AG09309 (cell line): ENCODE results near the gene SMOC1.

Source experiments
- DNase-seq: peaks from one replicate; pipeline ENCODE4 v3.0.0-alpha.2; 2010; ENCODE audit warnings: low read depth
- H3K4me3 ChIP-seq: 2 replicates; pipeline ENCODE4 v1.5.1; 2011; ENCODE audit warnings: mild to moderate bottlenecking, low read depth, low read length, moderate library complexity; ENCODE audit not compliant: control insufficient read depth
- CTCF ChIP-seq: IDR thresholded peaks from 2 replicates; pipeline ENCODE4 v1.5.1; 2011; ENCODE audit warnings: mild to moderate bottlenecking, low read depth, low read length, inconsistent platforms; ENCODE audit not compliant: insufficient read depth, control insufficient read depth; ENCODE audit errors: missing control alignments

SMOC1 gene

DNA sequence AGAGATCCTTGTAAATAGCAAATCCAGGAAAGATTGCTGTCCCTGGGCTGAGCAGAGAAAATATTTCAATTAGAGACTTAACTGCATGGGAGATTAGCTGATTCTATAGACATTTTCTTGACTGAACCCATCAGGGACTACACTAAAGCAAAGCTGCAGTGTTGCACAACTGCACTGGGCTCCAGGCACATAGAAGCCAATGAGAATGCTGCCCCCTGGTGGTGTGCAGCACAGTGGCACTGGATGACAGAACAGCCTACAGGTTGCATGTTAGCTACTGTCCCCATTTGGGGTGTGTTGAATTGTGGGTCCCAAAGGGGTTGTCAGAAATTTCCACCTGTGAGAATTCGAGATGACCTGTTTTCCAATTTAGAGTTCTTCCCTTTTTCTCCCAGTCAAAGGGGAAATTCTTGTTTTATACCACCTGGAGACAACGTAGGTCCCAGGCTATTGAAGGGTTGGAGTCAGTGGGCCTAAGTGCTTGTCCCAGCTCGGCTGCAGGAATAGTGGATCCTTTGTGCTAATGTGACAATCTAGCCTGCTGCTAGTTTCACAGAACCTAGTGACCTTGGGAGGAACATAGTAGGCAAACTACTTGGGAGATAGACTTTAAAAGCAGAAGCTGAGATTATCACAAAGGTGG is 194.8 kb downstream of the SMOC1 start:
- peak; percentile 74 for TF ChIP-seq CTCF
- no peak for DNase-seq

DNA sequence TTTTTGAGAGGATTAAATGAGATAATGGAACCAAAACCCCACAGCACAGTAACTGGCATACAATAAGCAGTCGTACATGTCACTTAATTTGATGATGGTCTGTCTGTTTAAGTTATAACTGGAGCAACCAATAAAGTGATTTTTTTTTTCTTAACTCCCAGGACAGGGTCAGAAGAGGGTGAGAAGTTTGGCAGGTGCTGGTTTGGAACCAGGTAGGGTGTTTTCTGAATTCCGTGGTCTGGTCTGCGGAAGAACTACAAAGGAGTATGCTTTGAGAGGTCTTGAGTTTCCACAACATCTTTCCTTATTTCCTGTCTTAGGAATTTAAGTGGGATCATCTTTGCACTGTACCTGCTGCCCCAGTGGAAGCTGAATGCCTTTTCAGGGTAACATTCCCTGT is 197.8 kb downstream of the SMOC1 start:
- no peak overlapping the region for H3K4me3 ChIP-seq
- no peak for DNase-seq
- no peak for TF ChIP-seq CTCF

More for the DNA sequence above, 194.8 kb downstream of the SMOC1 start:
- no peak overlapping the region for H3K4me3 ChIP-seq

DNA sequence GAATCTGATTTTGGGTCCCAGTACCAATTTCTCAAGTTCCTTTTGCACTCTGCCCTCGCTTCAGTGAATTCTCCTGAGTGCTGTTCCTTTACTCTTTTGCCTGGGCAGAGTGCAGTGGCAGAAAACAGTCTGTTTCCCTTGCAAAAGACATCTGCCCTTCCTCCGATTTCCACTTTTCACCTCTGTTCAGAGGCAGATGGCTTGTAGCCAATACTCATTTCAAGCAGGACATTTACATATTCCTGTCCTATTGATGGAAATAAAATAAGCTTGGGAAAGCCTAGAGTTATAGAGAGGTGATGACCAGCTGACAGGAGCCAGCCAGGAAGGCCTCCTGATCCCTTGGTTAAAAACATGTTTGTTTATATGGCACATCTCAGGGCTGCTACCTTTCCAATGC is 198.5 kb downstream of the SMOC1 start:
- no peak for TF ChIP-seq CTCF
- no peak overlapping the region for H3K4me3 ChIP-seq
- DNase-seq, result no peak

- no peak for DNase-seq
- no peak for TF ChIP-seq CTCF
- no peak overlapping the region for H3K4me3 ChIP-seq
These were observed 199.1 kb downstream of the SMOC1 start for GRCh38 chr14:70078329-70078728.

GRCh38 chr14:70080076-70080475 is 200.9 kb downstream of the SMOC1 start:
- TF ChIP-seq CTCF, result no peak
- no peak overlapping the region for H3K4me3 ChIP-seq
- no peak for DNase-seq
